ENCODE measurements around the gene SLC9A1. TPM values are rescaled to one million over a fixed set of nuclear protein-coding genes. Genes with fewer than 3 reads are reported as not detected.

SLC9A1 gene
- total RNA-seq, 1 experiment from 2014 or later: 22.5 TPM

DNA sequence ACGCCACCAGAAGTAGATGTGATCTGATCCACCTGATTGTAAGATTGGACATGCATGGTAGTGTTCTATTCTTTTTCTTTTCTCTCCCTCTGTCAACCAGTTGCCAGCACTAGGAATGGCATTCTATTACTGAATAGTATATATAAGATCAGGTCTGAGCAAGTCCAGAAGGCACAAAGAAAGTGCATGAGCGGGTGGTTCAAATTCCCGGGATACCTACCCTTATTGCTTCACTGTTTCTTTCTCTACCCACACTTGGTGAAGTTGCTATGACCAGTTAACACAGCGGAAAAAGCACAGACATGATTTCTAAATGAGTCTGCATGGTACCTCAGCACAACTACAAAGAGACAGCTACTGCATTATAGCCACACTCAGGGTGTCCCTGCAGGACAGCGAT is 64.0 kb downstream of the SLC9A1 start (continued):
- TF ChIP-seq ZNF263 (CRISPR knock-in tag; IDR thresholded peaks at IDR 0.05; ENCODE audit: low read depth) (no peak), ZNF219 (CRISPR knock-in tag; IDR thresholded peaks at IDR 0.05; ENCODE audit: borderline replicate concordance) (no peak)
- TF ChIP-seq, protein P1, sequence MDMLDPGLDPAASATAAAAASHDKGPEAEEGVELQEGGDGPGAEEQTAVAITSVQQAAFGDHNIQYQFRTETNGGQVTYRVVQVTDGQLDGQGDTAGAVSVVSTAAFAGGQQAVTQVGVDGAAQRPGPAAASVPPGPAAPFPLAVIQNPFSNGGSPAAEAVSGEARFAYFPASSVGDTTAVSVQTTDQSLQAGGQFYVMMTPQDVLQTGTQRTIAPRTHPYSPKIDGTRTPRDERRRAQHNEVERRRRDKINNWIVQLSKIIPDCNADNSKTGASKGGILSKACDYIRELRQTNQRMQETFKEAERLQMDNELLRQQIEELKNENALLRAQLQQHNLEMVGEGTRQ (CRISPR knock-in tag; IDR thresholded peaks at IDR 0.05): no peak
- TF ChIP-seq, protein P2, sequence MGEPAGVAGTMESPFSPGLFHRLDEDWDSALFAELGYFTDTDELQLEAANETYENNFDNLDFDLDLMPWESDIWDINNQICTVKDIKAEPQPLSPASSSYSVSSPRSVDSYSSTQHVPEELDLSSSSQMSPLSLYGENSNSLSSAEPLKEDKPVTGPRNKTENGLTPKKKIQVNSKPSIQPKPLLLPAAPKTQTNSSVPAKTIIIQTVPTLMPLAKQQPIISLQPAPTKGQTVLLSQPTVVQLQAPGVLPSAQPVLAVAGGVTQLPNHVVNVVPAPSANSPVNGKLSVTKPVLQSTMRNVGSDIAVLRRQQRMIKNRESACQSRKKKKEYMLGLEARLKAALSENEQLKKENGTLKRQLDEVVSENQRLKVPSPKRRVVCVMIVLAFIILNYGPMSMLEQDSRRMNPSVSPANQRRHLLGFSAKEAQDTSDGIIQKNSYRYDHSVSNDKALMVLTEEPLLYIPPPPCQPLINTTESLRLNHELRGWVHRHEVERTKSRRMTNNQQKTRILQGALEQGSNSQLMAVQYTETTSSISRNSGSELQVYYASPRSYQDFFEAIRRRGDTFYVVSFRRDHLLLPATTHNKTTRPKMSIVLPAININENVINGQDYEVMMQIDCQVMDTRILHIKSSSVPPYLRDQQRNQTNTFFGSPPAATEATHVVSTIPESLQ (CRISPR knock-in tag; IDR thresholded peaks at IDR 0.05): no peak

DNA sequence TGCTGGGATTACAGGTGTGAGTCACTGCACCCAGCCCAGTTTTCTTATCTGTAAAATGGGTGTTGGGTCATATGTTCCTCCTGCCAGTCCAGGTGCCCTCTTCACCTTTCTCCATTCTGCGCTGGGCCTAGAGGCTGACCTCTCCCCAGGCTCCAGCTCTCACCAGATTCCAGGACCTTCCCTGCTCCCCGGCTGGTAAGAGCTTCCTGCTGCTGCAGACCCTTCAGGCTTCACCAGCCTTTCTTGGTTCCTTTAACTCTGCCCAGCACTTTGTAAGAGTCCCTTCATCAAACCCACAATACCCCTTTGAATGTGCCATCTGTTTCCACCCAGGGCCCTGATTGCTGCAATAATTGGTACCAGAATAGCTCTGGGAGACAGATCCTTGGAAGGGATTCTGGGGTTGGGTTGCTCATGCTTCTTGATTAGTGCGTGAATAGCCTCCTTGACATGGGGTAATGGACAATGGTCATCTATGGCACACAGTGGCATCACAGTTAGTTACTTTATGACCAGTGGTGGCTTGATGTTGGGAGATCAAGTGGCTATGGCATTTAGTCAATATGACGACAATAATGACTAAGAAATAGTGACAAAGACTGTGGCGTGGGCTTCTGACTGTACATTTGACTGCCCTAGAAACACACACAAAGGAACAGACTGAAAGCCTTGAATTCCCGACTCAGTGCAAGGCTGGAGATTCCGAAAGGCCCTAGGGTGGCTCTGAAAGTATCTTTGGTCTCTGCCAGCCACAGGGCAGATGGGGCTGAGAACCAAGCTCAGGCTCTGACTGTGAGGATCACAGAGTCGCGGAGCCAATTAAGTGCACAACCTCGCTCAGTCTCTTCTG is 67.3 kb downstream of the SLC9A1 start:
- ATAC-seq (no peak), DNase-seq (ENCODE audit: low spot score) (no peak)
- Mint-ChIP-seq H3K27ac (no peak overlapping the region), H3K4me1 (peaks cover 6% of the 10 kb centered on the region; the same call in 1 of the 2 replicates), H3K4me3 (no peak overlapping the region), H3K27me3 (ENCODE audit: low read depth) (peaks cover 8% of the 10 kb centered on the region), H3K36me3 (peaks cover 5% of the 10 kb centered on the region), H3K9me3 (peaks cover 27% of the 10 kb centered on the region)
- no peak for TF ChIP-seq CREM (CRISPR knock-in tag; IDR thresholded peaks at IDR 0.05)
- TF ChIP-seq, protein P3, sequence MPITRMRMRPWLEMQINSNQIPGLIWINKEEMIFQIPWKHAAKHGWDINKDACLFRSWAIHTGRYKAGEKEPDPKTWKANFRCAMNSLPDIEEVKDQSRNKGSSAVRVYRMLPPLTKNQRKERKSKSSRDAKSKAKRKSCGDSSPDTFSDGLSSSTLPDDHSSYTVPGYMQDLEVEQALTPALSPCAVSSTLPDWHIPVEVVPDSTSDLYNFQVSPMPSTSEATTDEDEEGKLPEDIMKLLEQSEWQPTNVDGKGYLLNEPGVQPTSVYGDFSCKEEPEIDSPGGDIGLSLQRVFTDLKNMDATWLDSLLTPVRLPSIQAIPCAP (CRISPR knock-in tag; IDR thresholded peaks at IDR 0.05): no peak
- TF ChIP-seq, protein P4, sequence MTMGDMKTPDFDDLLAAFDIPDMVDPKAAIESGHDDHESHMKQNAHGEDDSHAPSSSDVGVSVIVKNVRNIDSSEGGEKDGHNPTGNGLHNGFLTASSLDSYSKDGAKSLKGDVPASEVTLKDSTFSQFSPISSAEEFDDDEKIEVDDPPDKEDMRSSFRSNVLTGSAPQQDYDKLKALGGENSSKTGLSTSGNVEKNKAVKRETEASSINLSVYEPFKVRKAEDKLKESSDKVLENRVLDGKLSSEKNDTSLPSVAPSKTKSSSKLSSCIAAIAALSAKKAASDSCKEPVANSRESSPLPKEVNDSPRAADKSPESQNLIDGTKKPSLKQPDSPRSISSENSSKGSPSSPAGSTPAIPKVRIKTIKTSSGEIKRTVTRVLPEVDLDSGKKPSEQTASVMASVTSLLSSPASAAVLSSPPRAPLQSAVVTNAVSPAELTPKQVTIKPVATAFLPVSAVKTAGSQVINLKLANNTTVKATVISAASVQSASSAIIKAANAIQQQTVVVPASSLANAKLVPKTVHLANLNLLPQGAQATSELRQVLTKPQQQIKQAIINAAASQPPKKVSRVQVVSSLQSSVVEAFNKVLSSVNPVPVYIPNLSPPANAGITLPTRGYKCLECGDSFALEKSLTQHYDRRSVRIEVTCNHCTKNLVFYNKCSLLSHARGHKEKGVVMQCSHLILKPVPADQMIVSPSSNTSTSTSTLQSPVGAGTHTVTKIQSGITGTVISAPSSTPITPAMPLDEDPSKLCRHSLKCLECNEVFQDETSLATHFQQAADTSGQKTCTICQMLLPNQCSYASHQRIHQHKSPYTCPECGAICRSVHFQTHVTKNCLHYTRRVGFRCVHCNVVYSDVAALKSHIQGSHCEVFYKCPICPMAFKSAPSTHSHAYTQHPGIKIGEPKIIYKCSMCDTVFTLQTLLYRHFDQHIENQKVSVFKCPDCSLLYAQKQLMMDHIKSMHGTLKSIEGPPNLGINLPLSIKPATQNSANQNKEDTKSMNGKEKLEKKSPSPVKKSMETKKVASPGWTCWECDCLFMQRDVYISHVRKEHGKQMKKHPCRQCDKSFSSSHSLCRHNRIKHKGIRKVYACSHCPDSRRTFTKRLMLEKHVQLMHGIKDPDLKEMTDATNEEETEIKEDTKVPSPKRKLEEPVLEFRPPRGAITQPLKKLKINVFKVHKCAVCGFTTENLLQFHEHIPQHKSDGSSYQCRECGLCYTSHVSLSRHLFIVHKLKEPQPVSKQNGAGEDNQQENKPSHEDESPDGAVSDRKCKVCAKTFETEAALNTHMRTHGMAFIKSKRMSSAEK (CRISPR knock-in tag; IDR thresholded peaks at IDR 0.05; ENCODE audit: borderline replicate concordance): no peak
- TF ChIP-seq TEAD4 (CRISPR knock-in tag; IDR thresholded peaks at IDR 0.05): no peak
- TF ChIP-seq SOX15 (CRISPR knock-in tag; IDR thresholded peaks at IDR 0.05): no peak
- TF ChIP-seq, protein P5, sequence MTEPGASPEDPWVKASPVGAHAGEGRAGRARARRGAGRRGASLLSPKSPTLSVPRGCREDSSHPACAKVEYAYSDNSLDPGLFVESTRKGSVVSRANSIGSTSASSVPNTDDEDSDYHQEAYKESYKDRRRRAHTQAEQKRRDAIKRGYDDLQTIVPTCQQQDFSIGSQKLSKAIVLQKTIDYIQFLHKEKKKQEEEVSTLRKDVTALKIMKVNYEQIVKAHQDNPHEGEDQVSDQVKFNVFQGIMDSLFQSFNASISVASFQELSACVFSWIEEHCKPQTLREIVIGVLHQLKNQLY (CRISPR knock-in tag; IDR thresholded peaks at IDR 0.05): no peak
- TF ChIP-seq EMX1 (CRISPR knock-in tag; IDR thresholded peaks at IDR 0.05): no peak
- TF ChIP-seq SP1 (CRISPR knock-in tag; conservative IDR thresholded peaks at IDR 0.05): no peak
- TF ChIP-seq, protein P6, sequence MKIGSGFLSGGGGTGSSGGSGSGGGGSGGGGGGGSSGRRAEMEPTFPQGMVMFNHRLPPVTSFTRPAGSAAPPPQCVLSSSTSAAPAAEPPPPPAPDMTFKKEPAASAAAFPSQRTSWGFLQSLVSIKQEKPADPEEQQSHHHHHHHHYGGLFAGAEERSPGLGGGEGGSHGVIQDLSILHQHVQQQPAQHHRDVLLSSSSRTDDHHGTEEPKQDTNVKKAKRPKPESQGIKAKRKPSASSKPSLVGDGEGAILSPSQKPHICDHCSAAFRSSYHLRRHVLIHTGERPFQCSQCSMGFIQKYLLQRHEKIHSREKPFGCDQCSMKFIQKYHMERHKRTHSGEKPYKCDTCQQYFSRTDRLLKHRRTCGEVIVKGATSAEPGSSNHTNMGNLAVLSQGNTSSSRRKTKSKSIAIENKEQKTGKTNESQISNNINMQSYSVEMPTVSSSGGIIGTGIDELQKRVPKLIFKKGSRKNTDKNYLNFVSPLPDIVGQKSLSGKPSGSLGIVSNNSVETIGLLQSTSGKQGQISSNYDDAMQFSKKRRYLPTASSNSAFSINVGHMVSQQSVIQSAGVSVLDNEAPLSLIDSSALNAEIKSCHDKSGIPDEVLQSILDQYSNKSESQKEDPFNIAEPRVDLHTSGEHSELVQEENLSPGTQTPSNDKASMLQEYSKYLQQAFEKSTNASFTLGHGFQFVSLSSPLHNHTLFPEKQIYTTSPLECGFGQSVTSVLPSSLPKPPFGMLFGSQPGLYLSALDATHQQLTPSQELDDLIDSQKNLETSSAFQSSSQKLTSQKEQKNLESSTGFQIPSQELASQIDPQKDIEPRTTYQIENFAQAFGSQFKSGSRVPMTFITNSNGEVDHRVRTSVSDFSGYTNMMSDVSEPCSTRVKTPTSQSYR (CRISPR knock-in tag; IDR thresholded peaks at IDR 0.05): no peak
- TF ChIP-seq TCF7 (CRISPR knock-in tag; IDR thresholded peaks at IDR 0.05; ENCODE audit: low read depth): no peak
- TF ChIP-seq, protein P7, sequence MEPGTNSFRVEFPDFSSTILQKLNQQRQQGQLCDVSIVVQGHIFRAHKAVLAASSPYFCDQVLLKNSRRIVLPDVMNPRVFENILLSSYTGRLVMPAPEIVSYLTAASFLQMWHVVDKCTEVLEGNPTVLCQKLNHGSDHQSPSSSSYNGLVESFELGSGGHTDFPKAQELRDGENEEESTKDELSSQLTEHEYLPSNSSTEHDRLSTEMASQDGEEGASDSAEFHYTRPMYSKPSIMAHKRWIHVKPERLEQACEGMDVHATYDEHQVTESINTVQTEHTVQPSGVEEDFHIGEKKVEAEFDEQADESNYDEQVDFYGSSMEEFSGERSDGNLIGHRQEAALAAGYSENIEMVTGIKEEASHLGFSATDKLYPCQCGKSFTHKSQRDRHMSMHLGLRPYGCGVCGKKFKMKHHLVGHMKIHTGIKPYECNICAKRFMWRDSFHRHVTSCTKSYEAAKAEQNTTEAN (CRISPR knock-in tag; IDR thresholded peaks at IDR 0.05): no peak
- no peak for TF ChIP-seq PRRX2 (CRISPR knock-in tag; IDR thresholded peaks at IDR 0.05)
- ChIA-PET CTCF (interaction anchor here (0.9 to 4.0 kb wide), 4 partner anchors 10 to 120 kb away, joined by 3 to 24 read pairs (median 7); no protein-coding TSS in a partner anchor), POLR2A (no interaction called here)
